ENCODE results near the gene FNDC3A. TPM values are rescaled to one million over a fixed set of nuclear protein-coding genes. Genes with fewer than 3 reads are reported as not detected.
"Not testable (repeated sequence)": the region's sequence is repeated elsewhere in the genome, so short reads cannot be mapped to it uniquely, and the experiment has no call there.

The FNDC3A gene
- total RNA-seq, 1 experiment from 2014 or later = 24.3 TPM

- Histone ChIP-seq H3K4me3 (ENCODE audit: low read depth in 2 of 2, low read length in 2 of 2) (no peak overlapping the region), H3K4me1 (ENCODE audit: control insufficient read depth, insufficient read depth, low read length) (no peaks in the 10 kb centered on the region), H3K27me3 (ENCODE audit: control insufficient read depth, insufficient read depth, low read length) (no peaks in the 10 kb centered on the region), H3K36me3 (ENCODE audit: control insufficient read depth, insufficient read depth, low read length) (no peaks in the 10 kb centered on the region), H3K9me3 (ENCODE audit: control insufficient read depth, insufficient read depth, low read depth, low read length) (peaks cover 4% of the 10 kb centered on the region; the same call in 1 of the 2 replicates), H3K27ac (ENCODE audit: low read length) (no peak overlapping the region)
- no peak for DNase-seq (ENCODE audit: low read depth, low spot score)
- ChIA-PET POLR2A (no interaction called here), CTCF (no interaction called here)
- TF ChIP-seq TCF7L2 (IDR thresholded peaks at IDR 0.05; ENCODE audit: low read depth, low read length) (no peak), SIN3A (IDR thresholded peaks at IDR 0.05; ENCODE audit: borderline replicate concordance, insufficient read depth, low read depth, low read length) (no peak), POLR2AphosphoS5 (IDR thresholded peaks at IDR 0.05; ENCODE audit: low read depth, low read length) (no peak), REST (IDR thresholded peaks at IDR 0.05; ENCODE audit: insufficient read depth in 1 of 2, low read depth in 2 of 2, low read length in 1 of 2) (no peak), CTCF (IDR thresholded peaks at IDR 0.05) (no peak)
- BruUV-seq (replicated peaks) = no TSS peak
- ATAC-seq = no peak
- intact Hi-C loops (cut with micrococcal nuclease; ENCODE audit: unreplicated experiment) (no loop called here), in situ Hi-C loops (cut with HindIII; ENCODE audit: low pct_unique_long_range_greater_than_20kb, low sequenced_read_pairs) (no loop called here)
These were observed 23.1 kb downstream of the FNDC3A start for GRCh38 chr13:48998641-48999292.

- in situ Hi-C loops (cut with HindIII; ENCODE audit: low pct_unique_long_range_greater_than_20kb, low sequenced_read_pairs) (no loop called here), intact Hi-C loops (cut with micrococcal nuclease; ENCODE audit: unreplicated experiment) (no loop called here)
- no peaks in the 10 kb centered on the region for H3K36me3 ChIP-seq (ENCODE audit: control insufficient read depth, insufficient read depth, low read length)
- ATAC-seq = no peak
- no peak overlapping the region for H3K4me3 ChIP-seq (ENCODE audit: low read depth in 2 of 2, low read length in 2 of 2)
- no peak for DNase-seq (ENCODE audit: low read depth, low spot score)
- H3K4me1 ChIP-seq (ENCODE audit: control insufficient read depth, insufficient read depth, low read length) = no peaks in the 10 kb centered on the region
- no peak overlapping the region for H3K27ac ChIP-seq (ENCODE audit: low read length)
- no TSS peak for BruUV-seq (replicated peaks)
- no peaks in the 10 kb centered on the region for H3K27me3 ChIP-seq (ENCODE audit: control insufficient read depth, insufficient read depth, low read length)
- H3K9me3 ChIP-seq (ENCODE audit: control insufficient read depth, insufficient read depth, low read depth, low read length) = peaks cover 4% of the 10 kb centered on the region; the same call in 1 of the 2 replicates
- CTCF ChIA-PET = no interaction called here
- TF ChIP-seq SIN3A (IDR thresholded peaks at IDR 0.05; ENCODE audit: borderline replicate concordance, insufficient read depth, low read depth, low read length) (no peak), REST (IDR thresholded peaks at IDR 0.05; ENCODE audit: insufficient read depth in 1 of 2, low read depth in 2 of 2, low read length in 1 of 2) (no peak), TCF7L2 (IDR thresholded peaks at IDR 0.05; ENCODE audit: low read depth, low read length) (no peak), CTCF (IDR thresholded peaks at IDR 0.05) (no peak), POLR2AphosphoS5 (IDR thresholded peaks at IDR 0.05; ENCODE audit: low read depth, low read length) (no peak)
- POLR2A ChIA-PET = interaction anchor here (0.6 kb wide), 1 partner anchor 21 kb away, joined by 3 read pairs; no protein-coding TSS in a partner anchor
These were observed 24.5 kb downstream of the FNDC3A start for GRCh38 chr13:49000247-49000646.

GRCh38 chr13:49018986-49019635 lies 43.4 kb downstream of the FNDC3A start:
- POLR2A ChIA-PET; in situ Hi-C loops (cut with HindIII; ENCODE audit: low pct_unique_long_range_greater_than_20kb, low sequenced_read_pairs); DNase-seq (ENCODE audit: low read depth, low spot score); H3K4me1 ChIP-seq (ENCODE audit: control insufficient read depth, insufficient read depth, low read length); H3K27me3 ChIP-seq (ENCODE audit: control insufficient read depth, insufficient read depth, low read length); ATAC-seq; BruUV-seq (replicated peaks); H3K27ac ChIP-seq (ENCODE audit: low read length); H3K4me3 ChIP-seq (ENCODE audit: low read depth in 2 of 2, low read length in 2 of 2); H3K9me3 ChIP-seq (ENCODE audit: control insufficient read depth, insufficient read depth, low read depth, low read length); CTCF ChIA-PET; intact Hi-C loops (cut with micrococcal nuclease; ENCODE audit: unreplicated experiment); H3K36me3 ChIP-seq (ENCODE audit: control insufficient read depth, insufficient read depth, low read length): not testable (repeated sequence)
